Dendritic cell treated with granulocyte-macrophage colony-stimulating factor and Interleukin-4, amounts not matched to agents 40 ng/mL and 50 ng/mL, for 4 days (primary cell): ENCODE data around the gene SNX30.
A peak's percentile ranks its signal among the peaks of the same experiment; 100 is the strongest.

Source experiments
- H3K27ac Mint-ChIP-seq: one replicate; pipeline ENCODE4 v1.8.0; 2022; ENCODE audit warnings: mild to moderate bottlenecking, mixed read lengths
- H3K27me3 Mint-ChIP-seq: one replicate; pipeline ENCODE4 v1.8.0; 2022; ENCODE audit warnings: mild to moderate bottlenecking, mixed read lengths
- H3K36me3 Mint-ChIP-seq: one replicate; pipeline ENCODE4 v1.8.0; 2022; ENCODE audit warnings: low read depth, mixed read lengths
- H3K4me1 Mint-ChIP-seq: one replicate; pipeline ENCODE4 v1.8.0; 2022; ENCODE audit warnings: low read depth, mixed read lengths
- H3K4me3 Mint-ChIP-seq: one replicate; pipeline ENCODE4 v1.8.0; 2022; ENCODE audit warnings: mild to moderate bottlenecking, moderate library complexity, mixed read lengths
- H3K9me3 Mint-ChIP-seq: one replicate; pipeline ENCODE4 v1.8.0; 2022; ENCODE audit warnings: mixed read lengths
- intact Hi-C: fragments of 100-400 bp; cut with micrococcal nuclease; formaldehyde crosslinking; loops from one replicate; pipeline ENCODE4 v1.15.0; 2022

SNX30 gene

DNA sequence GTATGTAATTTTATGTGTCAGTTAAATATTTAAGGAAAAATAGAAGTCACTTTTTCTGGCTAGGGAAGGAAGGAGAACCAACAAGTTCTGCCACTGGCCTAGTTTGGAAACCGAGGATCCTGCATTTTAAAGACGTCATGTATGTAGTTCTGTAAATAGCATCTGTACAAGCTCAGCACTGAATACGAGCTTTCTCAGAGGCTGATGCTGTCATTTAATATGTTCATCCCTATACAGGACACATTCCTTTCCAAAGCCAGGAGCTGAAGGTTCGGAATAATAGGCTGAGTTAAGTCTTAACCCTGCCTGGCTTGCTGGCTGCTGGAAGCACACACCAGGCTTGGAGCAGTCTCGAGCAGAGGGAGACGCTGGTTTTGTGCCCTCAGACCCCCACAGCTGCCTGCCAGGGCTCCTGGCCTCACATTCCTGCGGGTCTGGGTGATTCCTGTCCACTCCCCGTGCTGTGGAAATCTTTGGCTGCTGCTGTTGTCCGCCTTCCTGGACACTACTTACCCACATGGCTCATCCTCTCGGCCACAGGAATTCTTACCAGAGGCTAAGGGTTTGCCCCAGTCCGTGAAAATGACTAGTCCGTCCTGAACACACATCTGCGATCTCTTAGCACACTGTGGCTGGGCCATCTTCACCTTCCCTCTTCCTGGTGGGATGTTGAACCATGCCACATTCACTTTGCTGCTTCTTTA is 103.5 kb downstream of the SNX30 start:
- no peak overlapping the region for H3K4me3 Mint-ChIP-seq
- peak overlapping the region; percentile 89 for H3K27ac Mint-ChIP-seq
- peaks cover 2% of the 10 kb centered on the region for H3K27me3 Mint-ChIP-seq
- H3K9me3 Mint-ChIP-seq: no peaks in the 10 kb centered on the region
- H3K36me3 Mint-ChIP-seq: peaks cover 76% of the 10 kb centered on the region
- H3K4me1 Mint-ChIP-seq: peaks cover 89% of the 10 kb centered on the region
- intact Hi-C loops: no loop called here

DNA sequence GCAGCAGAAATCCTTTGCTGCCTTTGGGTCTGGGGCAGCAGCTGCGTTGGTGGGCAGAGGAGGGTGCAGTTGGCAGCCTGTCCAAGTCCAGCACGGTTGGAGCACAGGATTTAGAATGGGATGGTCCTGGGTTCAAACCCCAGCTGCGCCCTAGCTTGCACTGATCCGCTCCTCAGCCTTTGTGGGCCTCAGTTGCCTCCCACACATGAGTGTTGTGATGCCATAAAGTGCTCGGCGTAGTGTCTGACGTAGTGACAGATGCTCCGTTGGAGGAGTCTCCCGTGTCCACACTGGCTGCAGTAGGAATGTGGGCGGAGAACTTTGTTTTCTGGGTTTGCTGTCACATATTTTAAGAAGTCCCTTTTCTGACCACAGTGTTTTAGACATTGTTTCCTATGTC is 104.1 kb downstream of the SNX30 start:
- intact Hi-C loops: no loop called here
- Mint-ChIP-seq H3K27ac (peak overlapping the region; percentile 89), H3K9me3 (no peaks in the 10 kb centered on the region), H3K27me3 (peaks cover 2% of the 10 kb centered on the region), H3K36me3 (peaks cover 76% of the 10 kb centered on the region), H3K4me3 (no peak overlapping the region), H3K4me1 (peaks cover 89% of the 10 kb centered on the region)

DNA sequence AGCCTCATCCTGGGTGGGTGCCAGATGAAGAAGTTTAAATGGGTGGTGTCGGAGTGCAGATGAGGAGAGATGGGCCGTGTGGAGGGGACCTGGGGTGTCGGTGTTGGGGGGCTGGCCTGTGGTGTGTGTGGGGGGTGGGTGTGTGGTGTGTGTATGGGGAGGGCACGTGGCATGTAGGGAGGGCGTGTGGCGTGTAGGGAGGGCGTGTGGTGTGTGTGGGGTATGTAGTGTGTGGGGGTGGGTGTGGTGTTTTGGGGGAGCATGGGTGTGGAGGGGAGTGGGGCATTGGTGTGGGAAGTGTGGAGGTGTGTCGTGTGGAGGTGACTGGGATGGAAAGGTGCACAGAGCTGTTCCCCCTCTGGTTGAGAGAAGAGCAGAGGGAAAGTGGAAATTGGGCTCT is 105.6 kb downstream of the SNX30 start:
- Mint-ChIP-seq H3K27ac (peak overlapping the region; percentile 89), H3K4me1 (peaks cover 93% of the 10 kb centered on the region), H3K36me3 (peaks cover 73% of the 10 kb centered on the region), H3K27me3 (peaks cover 2% of the 10 kb centered on the region), H3K4me3 (no peak overlapping the region), H3K9me3 (no peaks in the 10 kb centered on the region)
- intact Hi-C loops: no loop called here

DNA sequence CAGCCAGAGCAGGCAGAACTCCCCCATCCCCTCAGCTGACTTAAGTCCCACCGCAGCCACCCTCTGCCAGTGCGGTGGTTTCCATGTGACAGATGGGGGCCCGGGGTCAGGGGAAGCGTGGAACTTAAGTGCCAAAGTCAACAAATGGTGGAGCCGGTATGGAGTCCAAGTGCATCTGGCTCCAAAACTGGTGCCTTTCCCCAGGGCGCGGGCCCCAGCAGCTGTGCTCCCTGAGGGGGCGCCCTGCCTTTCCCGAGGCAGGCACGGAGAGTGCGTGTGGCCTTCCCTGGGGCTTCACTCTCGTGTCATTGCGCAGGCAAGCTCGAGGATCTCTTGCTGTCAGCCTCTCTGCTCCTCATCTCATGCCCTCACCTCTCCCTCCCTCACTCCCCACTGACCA is 106.3 kb downstream of the SNX30 start:
- Mint-ChIP-seq H3K4me1 (peaks cover 94% of the 10 kb centered on the region), H3K9me3 (no peaks in the 10 kb centered on the region), H3K27ac (peak overlapping the region; percentile 89), H3K27me3 (peaks cover 2% of the 10 kb centered on the region), H3K4me3 (no peak overlapping the region), H3K36me3 (peaks cover 66% of the 10 kb centered on the region)
- intact Hi-C loops: no loop called here

GRCh38 chr9:112858005-112858404 is 107.4 kb downstream of the SNX30 start:
- H3K9me3 Mint-ChIP-seq: no peaks in the 10 kb centered on the region
- H3K36me3 Mint-ChIP-seq: peaks cover 55% of the 10 kb centered on the region
- intact Hi-C loops: loop anchor here (1.0 to 2.0 kb wide), 2 partner anchors 9 to 13 kb away; no protein-coding TSS in a partner anchor
- H3K27me3 Mint-ChIP-seq: peaks cover 2% of the 10 kb centered on the region
- H3K27ac Mint-ChIP-seq: peak overlapping the region; percentile 89
- H3K4me3 Mint-ChIP-seq: no peak overlapping the region
- H3K4me1 Mint-ChIP-seq: peaks cover 97% of the 10 kb centered on the region

GRCh38 chr9:112858625-112859147 is 108.1 kb downstream of the SNX30 start:
- Mint-ChIP-seq H3K27me3 (peaks cover 2% of the 10 kb centered on the region), H3K27ac (peak overlapping the region; percentile 89), H3K4me3 (peak overlapping the region; percentile 46), H3K36me3 (peaks cover 48% of the 10 kb centered on the region), H3K9me3 (no peaks in the 10 kb centered on the region), H3K4me1 (peaks cover 97% of the 10 kb centered on the region)
- intact Hi-C loops: loop anchor here (1.0 to 2.0 kb wide), 2 partner anchors 9 to 14 kb away; no protein-coding TSS in a partner anchor

GRCh38 chr9:112860451-112860850 is 109.9 kb downstream of the SNX30 start:
- Mint-ChIP-seq H3K4me3 (peak overlapping the region; percentile 51), H3K27me3 (no peaks in the 10 kb centered on the region), H3K27ac (peak overlapping the region; percentile 89), H3K36me3 (peaks cover 40% of the 10 kb centered on the region), H3K9me3 (no peaks in the 10 kb centered on the region), H3K4me1 (peaks cover 100% of the 10 kb centered on the region)
- intact Hi-C loops: loop anchor here (10.0 kb wide), 1 partner anchor 106 kb away; the partner anchor contains the start of gene SNX30

- Mint-ChIP-seq H3K9me3 (no peaks in the 10 kb centered on the region), H3K27me3 (no peaks in the 10 kb centered on the region), H3K27ac (peak overlapping the region; percentile 89), H3K4me1 (peaks cover 99% of the 10 kb centered on the region), H3K36me3 (peaks cover 42% of the 10 kb centered on the region), H3K4me3 (peak overlapping the region; percentile 43)
- intact Hi-C loops: loop anchor here (10.0 kb wide), 1 partner anchor 106 kb away; the partner anchor contains the start of gene SNX30
Observed at GRCh38 chr9:112861155-112861554, 110.6 kb downstream of the SNX30 start.

- H3K36me3 Mint-ChIP-seq: peaks cover 42% of the 10 kb centered on the region
- H3K27me3 Mint-ChIP-seq: no peaks in the 10 kb centered on the region
- peak overlapping the region; percentile 65 for H3K4me3 Mint-ChIP-seq
- H3K4me1 Mint-ChIP-seq: peaks cover 99% of the 10 kb centered on the region
- no peaks in the 10 kb centered on the region for H3K9me3 Mint-ChIP-seq
- peak overlapping the region; percentile 89 for H3K27ac Mint-ChIP-seq
- intact Hi-C loops: loop anchor here (10.0 kb wide), 1 partner anchor 107 kb away; the partner anchor contains the start of gene SNX30
Observed at GRCh38 chr9:112861638-112862555, 111.3 kb downstream of the SNX30 start.

- peaks cover 44% of the 10 kb centered on the region for H3K36me3 Mint-ChIP-seq
- peak overlapping the region; percentile 55 for H3K4me3 Mint-ChIP-seq
- intact Hi-C loops: loop anchor here (10.0 kb wide), 1 partner anchor 108 kb away; the partner anchor contains the start of gene SNX30
- H3K27ac Mint-ChIP-seq: peak overlapping the region; percentile 89
- peaks cover 99% of the 10 kb centered on the region for H3K4me1 Mint-ChIP-seq
- H3K27me3 Mint-ChIP-seq: no peaks in the 10 kb centered on the region
- H3K9me3 Mint-ChIP-seq: no peaks in the 10 kb centered on the region
Observed at GRCh38 chr9:112863214-112863613, 112.7 kb downstream of the SNX30 start.

DNA sequence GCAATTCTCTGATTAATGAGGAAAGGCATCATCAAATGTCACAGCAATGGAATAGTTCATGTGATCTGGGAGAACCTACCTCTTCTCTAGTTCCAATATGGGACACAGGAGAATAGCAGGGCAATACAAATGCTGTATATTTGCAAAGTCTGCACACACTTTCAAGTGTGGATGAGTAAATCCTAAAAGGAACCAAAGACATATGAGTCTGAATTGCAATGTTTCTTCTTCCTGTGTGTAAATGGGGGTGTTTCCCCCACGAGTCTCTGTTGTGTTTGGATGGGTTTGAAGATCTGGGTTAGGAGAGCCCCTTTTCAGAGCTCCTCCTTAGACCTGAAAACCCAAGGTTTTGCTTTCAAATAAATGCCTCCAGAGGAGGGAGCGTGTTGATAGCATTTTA is 113.2 kb downstream of the SNX30 start:
- intact Hi-C loops: loop anchor here (10.0 kb wide), 1 partner anchor 109 kb away; the partner anchor contains the start of gene SNX30
- Mint-ChIP-seq H3K27me3 (no peaks in the 10 kb centered on the region), H3K27ac (peak overlapping the region; percentile 89), H3K4me1 (peaks cover 99% of the 10 kb centered on the region), H3K36me3 (peaks cover 50% of the 10 kb centered on the region), H3K4me3 (peak overlapping the region; percentile 42), H3K9me3 (no peaks in the 10 kb centered on the region)

GRCh38 chr9:112864403-112864802 is 113.8 kb downstream of the SNX30 start:
- Mint-ChIP-seq H3K9me3 (no peaks in the 10 kb centered on the region), H3K4me1 (peaks cover 99% of the 10 kb centered on the region), H3K4me3 (no peak overlapping the region), H3K27ac (peak overlapping the region; percentile 89), H3K27me3 (no peaks in the 10 kb centered on the region), H3K36me3 (peaks cover 56% of the 10 kb centered on the region)
- intact Hi-C loops: loop anchor here (10.0 kb wide), 1 partner anchor 110 kb away; the partner anchor contains the start of gene SNX30

DNA sequence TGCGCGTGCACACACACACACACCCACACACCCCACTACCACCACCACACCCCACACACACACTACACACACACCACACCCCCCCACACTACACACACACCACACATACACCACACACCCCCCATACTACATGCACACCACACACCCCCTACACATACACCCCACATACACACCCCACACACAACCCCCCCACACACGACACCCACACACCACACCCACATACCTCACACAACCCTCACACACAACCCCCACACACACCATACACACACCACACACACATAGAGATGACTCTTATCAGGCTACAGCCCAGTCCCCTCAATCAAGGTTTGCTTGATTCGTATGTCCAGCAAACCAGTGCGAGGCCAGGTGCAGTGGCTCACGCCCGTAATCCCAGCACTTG is 114.4 kb downstream of the SNX30 start:
- Mint-ChIP-seq H3K27ac (peak overlapping the region; percentile 89), H3K36me3 (peaks cover 61% of the 10 kb centered on the region), H3K4me1 (peaks cover 99% of the 10 kb centered on the region), H3K9me3 (no peaks in the 10 kb centered on the region), H3K4me3 (no peak overlapping the region), H3K27me3 (no peaks in the 10 kb centered on the region)
- intact Hi-C loops: loop anchor here (10.0 kb wide), 1 partner anchor 110 kb away; the partner anchor contains the start of gene SNX30
